ENCODE measurements around the gene HS6ST3.

Gene HS6ST3

GRCh38 chr13:96730676-96731075 is 640.8 kb downstream of the HS6ST3 start:
- Mint-ChIP-seq H3K4me1 (ENCODE audit: low read depth) (no peaks in the 10 kb centered on the region), H3K27ac (no peak overlapping the region), H3K9me3 (peaks cover 29% of the 10 kb centered on the region)

GRCh38 chr13:96734499-96734898 is 644.6 kb downstream of the HS6ST3 start:
- H3K36me3 Mint-ChIP-seq (ENCODE audit: low read depth), result no peaks in the 10 kb centered on the region
- no peak overlapping the region for H3K27ac Mint-ChIP-seq
- DNase-seq (ENCODE audit: low spot score), result no peak
- H3K4me1 Mint-ChIP-seq (ENCODE audit: low read depth), result no peaks in the 10 kb centered on the region
- H3K9me3 Mint-ChIP-seq, result peaks cover 26% of the 10 kb centered on the region
- no peak overlapping the region for H3K4me3 Mint-ChIP-seq
- no peaks in the 10 kb centered on the region for H3K27me3 Mint-ChIP-seq (ENCODE audit: low read depth)

More at GRCh38 chr13:96730676-96731075, 640.8 kb downstream of the HS6ST3 start:
- DNase-seq (ENCODE audit: low spot score), result no peak
- Mint-ChIP-seq H3K4me3 (no peak overlapping the region), H3K36me3 (ENCODE audit: low read depth) (no peaks in the 10 kb centered on the region), H3K27me3 (ENCODE audit: low read depth) (no peaks in the 10 kb centered on the region)

- H3K27ac Mint-ChIP-seq, result no peak overlapping the region
- H3K4me3 Mint-ChIP-seq, result no peak overlapping the region
- peaks cover 16% of the 10 kb centered on the region for H3K9me3 Mint-ChIP-seq
- H3K4me1 Mint-ChIP-seq (ENCODE audit: low read depth), result no peaks in the 10 kb centered on the region
- DNase-seq (ENCODE audit: low spot score), result no peak
- no peaks in the 10 kb centered on the region for H3K27me3 Mint-ChIP-seq (ENCODE audit: low read depth)
- H3K36me3 Mint-ChIP-seq (ENCODE audit: low read depth), result no peaks in the 10 kb centered on the region
Observed at GRCh38 chr13:96741779-96742178, 651.9 kb downstream of the HS6ST3 start.

- DNase-seq (ENCODE audit: low spot score), result no peak
- Mint-ChIP-seq H3K9me3 (peaks cover 12% of the 10 kb centered on the region), H3K27ac (no peak overlapping the region), H3K4me3 (no peak overlapping the region), H3K4me1 (ENCODE audit: low read depth) (no peaks in the 10 kb centered on the region), H3K27me3 (ENCODE audit: low read depth) (no peaks in the 10 kb centered on the region), H3K36me3 (ENCODE audit: low read depth) (no peaks in the 10 kb centered on the region)
Observed at GRCh38 chr13:96743296-96744089, 653.6 kb downstream of the HS6ST3 start.

GRCh38 chr13:96744367-96745331 is 654.7 kb downstream of the HS6ST3 start:
- no peaks in the 10 kb centered on the region for H3K4me1 Mint-ChIP-seq (ENCODE audit: low read depth)

GRCh38 chr13:96746886-96747285 is 657.0 kb downstream of the HS6ST3 start:
- Mint-ChIP-seq H3K4me1 (ENCODE audit: low read depth) (no peaks in the 10 kb centered on the region), H3K27me3 (ENCODE audit: low read depth) (no peaks in the 10 kb centered on the region), H3K4me3 (no peak overlapping the region), H3K36me3 (ENCODE audit: low read depth) (no peaks in the 10 kb centered on the region), H3K9me3 (peaks cover 3% of the 10 kb centered on the region), H3K27ac (no peak overlapping the region)
- no peak for DNase-seq (ENCODE audit: low spot score)

More at GRCh38 chr13:96744367-96745331, 654.7 kb downstream of the HS6ST3 start:
- Mint-ChIP-seq H3K27me3 (ENCODE audit: low read depth) (no peaks in the 10 kb centered on the region), H3K27ac (no peak overlapping the region), H3K36me3 (ENCODE audit: low read depth) (no peaks in the 10 kb centered on the region), H3K4me3 (no peak overlapping the region), H3K9me3 (peaks cover 8% of the 10 kb centered on the region)
- no peak for DNase-seq (ENCODE audit: low spot score)

- no peaks in the 10 kb centered on the region for H3K27me3 Mint-ChIP-seq (ENCODE audit: low read depth)
Observed at GRCh38 chr13:96749825-96750224, 659.9 kb downstream of the HS6ST3 start.

GRCh38 chr13:96751089-96751488 is 661.2 kb downstream of the HS6ST3 start:
- no peak for DNase-seq (ENCODE audit: low spot score)
- peaks cover 6% of the 10 kb centered on the region for H3K9me3 Mint-ChIP-seq

More at GRCh38 chr13:96749825-96750224, 659.9 kb downstream of the HS6ST3 start:
- no peak for DNase-seq (ENCODE audit: low spot score)
- no peaks in the 10 kb centered on the region for H3K4me1 Mint-ChIP-seq (ENCODE audit: low read depth)
- H3K27ac Mint-ChIP-seq, result no peak overlapping the region
- H3K36me3 Mint-ChIP-seq (ENCODE audit: low read depth), result no peaks in the 10 kb centered on the region
- no peak overlapping the region for H3K4me3 Mint-ChIP-seq
- H3K9me3 Mint-ChIP-seq, result peaks cover 3% of the 10 kb centered on the region

GRCh38 chr13:96762876-96763275 is 673.0 kb downstream of the HS6ST3 start:
- Mint-ChIP-seq H3K36me3 (ENCODE audit: low read depth) (no peaks in the 10 kb centered on the region), H3K4me1 (ENCODE audit: low read depth) (peaks cover 2% of the 10 kb centered on the region), H3K9me3 (no peaks in the 10 kb centered on the region), H3K27ac (no peak overlapping the region), H3K4me3 (no peak overlapping the region), H3K27me3 (ENCODE audit: low read depth) (no peaks in the 10 kb centered on the region)
- no peak for DNase-seq (ENCODE audit: low spot score)

More at GRCh38 chr13:96751089-96751488, 661.2 kb downstream of the HS6ST3 start:
- Mint-ChIP-seq H3K27me3 (ENCODE audit: low read depth) (no peaks in the 10 kb centered on the region), H3K36me3 (ENCODE audit: low read depth) (no peaks in the 10 kb centered on the region), H3K4me3 (no peak overlapping the region), H3K27ac (no peak overlapping the region), H3K4me1 (ENCODE audit: low read depth) (no peaks in the 10 kb centered on the region)

GRCh38 chr13:96766306-96766705 is 676.4 kb downstream of the HS6ST3 start:
- H3K36me3 Mint-ChIP-seq (ENCODE audit: low read depth), result no peaks in the 10 kb centered on the region
- no peaks in the 10 kb centered on the region for H3K9me3 Mint-ChIP-seq
- no peak overlapping the region for H3K4me3 Mint-ChIP-seq
- H3K27ac Mint-ChIP-seq, result no peak overlapping the region
- no peaks in the 10 kb centered on the region for H3K27me3 Mint-ChIP-seq (ENCODE audit: low read depth)
- peaks cover 2% of the 10 kb centered on the region for H3K4me1 Mint-ChIP-seq (ENCODE audit: low read depth)
- DNase-seq (ENCODE audit: low spot score), result no peak

- H3K9me3 Mint-ChIP-seq, result no peaks in the 10 kb centered on the region
- no peaks in the 10 kb centered on the region for H3K4me1 Mint-ChIP-seq (ENCODE audit: low read depth)
- no peak overlapping the region for H3K4me3 Mint-ChIP-seq
- no peak for DNase-seq (ENCODE audit: low spot score)
- no peaks in the 10 kb centered on the region for H3K36me3 Mint-ChIP-seq (ENCODE audit: low read depth)
- no peaks in the 10 kb centered on the region for H3K27me3 Mint-ChIP-seq (ENCODE audit: low read depth)
- no peak overlapping the region for H3K27ac Mint-ChIP-seq
Observed at GRCh38 chr13:96768524-96768923, 678.6 kb downstream of the HS6ST3 start.

- H3K4me1 Mint-ChIP-seq (ENCODE audit: low read depth), result no peaks in the 10 kb centered on the region
- no peaks in the 10 kb centered on the region for H3K36me3 Mint-ChIP-seq (ENCODE audit: low read depth)
- H3K27ac Mint-ChIP-seq, result no peak overlapping the region
- H3K9me3 Mint-ChIP-seq, result peaks cover 10% of the 10 kb centered on the region
- H3K27me3 Mint-ChIP-seq (ENCODE audit: low read depth), result no peaks in the 10 kb centered on the region
- no peak for DNase-seq (ENCODE audit: low spot score)
- no peak overlapping the region for H3K4me3 Mint-ChIP-seq
Observed at GRCh38 chr13:96769874-96770273, 680.0 kb downstream of the HS6ST3 start.

GRCh38 chr13:96771486-96772367 is 681.8 kb downstream of the HS6ST3 start:
- H3K4me1 Mint-ChIP-seq (ENCODE audit: low read depth), result no peaks in the 10 kb centered on the region
- peaks cover 19% of the 10 kb centered on the region for H3K9me3 Mint-ChIP-seq
- no peak overlapping the region for H3K27ac Mint-ChIP-seq
- DNase-seq (ENCODE audit: low spot score), result no peak
- no peaks in the 10 kb centered on the region for H3K27me3 Mint-ChIP-seq (ENCODE audit: low read depth)
- no peaks in the 10 kb centered on the region for H3K36me3 Mint-ChIP-seq (ENCODE audit: low read depth)
- H3K4me3 Mint-ChIP-seq, result no peak overlapping the region
